Measurements from ENCODE around the gene OPRD1.

Gene OPRD1

GRCh38 chr1:28886731-28887418 lies 74.9 kb downstream of the OPRD1 start:
- DNase-seq, result peak; percentile 83

DNA sequence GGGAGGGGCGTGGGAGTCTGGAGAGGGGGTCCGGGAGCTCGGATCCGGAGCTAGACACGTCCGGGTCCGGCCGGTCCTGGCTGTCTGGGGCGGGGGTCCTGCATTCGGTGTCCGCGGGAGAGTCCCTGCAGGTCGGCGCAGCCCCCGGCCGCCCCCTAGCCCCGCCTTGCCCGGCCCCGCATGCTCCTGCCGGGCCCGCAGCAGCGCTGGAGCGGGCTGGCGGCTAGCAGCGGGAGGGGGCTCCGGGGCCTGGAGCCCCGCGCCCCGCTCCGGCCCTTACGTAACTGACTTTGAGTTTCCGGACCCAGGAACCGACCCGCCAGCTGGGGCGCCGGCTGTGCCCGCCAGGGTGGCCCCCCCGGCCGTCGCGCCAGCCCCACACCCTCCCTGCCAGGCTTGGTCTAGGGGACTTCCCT lies 75.5 kb downstream of the OPRD1 start:
- peak; percentile 39 for DNase-seq

DNA sequence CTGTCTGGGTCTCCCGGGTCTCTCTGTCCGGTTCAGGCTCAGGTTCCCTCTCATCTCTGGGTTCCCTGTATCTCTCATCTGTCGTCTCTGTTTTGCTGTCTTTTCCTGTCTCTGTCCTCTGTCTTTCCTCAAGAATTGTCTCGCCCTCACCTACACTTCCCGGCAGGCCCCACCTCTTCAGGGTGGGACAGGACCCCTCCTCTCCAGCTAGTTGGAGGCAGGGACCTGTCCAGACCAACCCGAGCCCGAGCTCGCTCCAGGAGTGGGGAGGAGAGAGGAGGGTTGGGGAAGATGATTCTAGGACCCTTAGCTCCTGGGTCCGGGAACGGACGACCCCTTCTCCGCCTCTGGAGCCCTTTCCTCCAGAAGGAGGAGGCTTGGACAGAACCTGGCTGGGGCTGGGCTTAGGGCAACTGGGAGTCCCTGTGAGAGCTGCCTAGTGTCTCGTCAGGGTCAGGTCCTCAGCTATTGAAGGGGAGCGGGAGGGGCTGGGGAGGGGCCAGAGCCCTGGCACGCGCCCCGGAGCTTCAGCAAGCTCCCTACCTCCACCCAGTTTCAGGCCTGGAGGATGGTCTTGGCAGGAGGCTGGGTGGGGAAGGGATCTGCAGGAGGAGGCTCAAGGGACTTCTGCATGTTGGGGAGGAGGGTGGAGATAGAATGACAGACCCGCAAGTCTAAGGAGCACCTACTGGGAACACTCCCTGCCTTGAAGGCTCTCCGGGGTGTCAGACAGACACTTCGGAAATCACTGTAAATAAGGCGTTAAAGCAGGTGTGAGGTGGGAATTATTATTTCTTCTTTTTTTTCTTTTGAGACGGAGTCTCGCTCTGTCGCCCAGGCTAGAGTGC lies 76.1 kb downstream of the OPRD1 start:
- DNase-seq, result no peak

GRCh38 chr1:28888915-28889314 lies 76.9 kb downstream of the OPRD1 start:
- no peak for DNase-seq

- DNase-seq, result no peak
Observed at GRCh38 chr1:28889357-28889756, 77.4 kb downstream of the OPRD1 start.

- no peak for DNase-seq
Observed at GRCh38 chr1:28890435-28890834, 78.5 kb downstream of the OPRD1 start.

- no peak for DNase-seq
Observed at GRCh38 chr1:28890836-28891235, 78.9 kb downstream of the OPRD1 start.

DNA sequence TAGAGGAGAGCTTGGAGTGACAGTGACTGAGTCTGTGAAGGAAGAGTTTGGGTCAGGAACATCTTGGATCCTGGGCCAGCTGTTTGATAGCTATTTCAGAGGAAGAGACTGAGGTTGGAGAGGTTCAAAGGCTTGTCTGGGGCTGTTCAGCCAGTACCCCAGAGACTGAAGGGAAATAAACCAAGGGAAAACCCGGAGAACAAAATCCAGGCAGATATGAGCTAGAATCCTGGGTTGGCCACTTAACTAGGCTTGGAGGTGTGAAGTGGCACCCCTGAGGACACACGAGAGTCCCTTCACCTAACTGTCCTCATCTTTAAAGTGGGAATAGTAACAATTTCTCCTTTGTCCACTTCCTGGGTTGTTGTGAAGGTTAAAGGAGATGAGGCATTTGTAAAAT lies 79.3 kb downstream of the OPRD1 start:
- no peak for DNase-seq

DNA sequence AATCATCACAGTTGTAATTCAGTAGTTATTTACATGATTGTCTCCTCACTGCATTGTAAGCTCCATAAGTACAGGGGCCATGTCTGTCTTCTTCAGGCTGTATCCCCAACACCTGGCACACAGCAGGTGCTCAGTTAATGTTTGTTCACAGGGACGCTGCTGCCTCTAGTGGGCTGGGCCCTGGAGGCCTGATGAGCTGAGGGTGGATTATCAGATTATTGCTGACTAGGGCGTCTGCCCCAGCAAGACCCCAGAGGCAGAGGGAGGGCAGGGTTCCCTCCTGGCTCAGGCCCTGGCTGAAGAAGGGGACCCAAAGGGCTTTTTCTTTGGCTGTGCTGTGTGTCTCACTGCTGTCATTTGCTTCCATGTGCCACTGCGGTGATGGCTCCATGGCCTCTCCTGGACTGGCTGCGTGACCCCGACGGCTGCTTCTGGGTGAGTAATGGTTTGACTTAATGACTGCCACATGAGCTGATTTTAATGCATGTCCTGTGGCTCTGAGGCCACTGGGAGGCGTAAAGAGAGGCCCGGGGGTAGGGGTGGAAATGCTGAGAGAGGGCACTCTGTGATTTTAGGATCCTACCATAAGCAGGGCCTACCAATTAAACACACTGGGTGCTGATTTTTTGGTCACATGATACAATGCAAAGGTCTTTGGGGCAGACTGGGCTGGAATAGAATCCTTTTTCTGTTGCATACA lies 81.6 kb downstream of the OPRD1 start:
- DNase-seq, result no peak

GRCh38 chr1:28894785-28895184 lies 82.8 kb downstream of the OPRD1 start:
- no peak for DNase-seq

DNA sequence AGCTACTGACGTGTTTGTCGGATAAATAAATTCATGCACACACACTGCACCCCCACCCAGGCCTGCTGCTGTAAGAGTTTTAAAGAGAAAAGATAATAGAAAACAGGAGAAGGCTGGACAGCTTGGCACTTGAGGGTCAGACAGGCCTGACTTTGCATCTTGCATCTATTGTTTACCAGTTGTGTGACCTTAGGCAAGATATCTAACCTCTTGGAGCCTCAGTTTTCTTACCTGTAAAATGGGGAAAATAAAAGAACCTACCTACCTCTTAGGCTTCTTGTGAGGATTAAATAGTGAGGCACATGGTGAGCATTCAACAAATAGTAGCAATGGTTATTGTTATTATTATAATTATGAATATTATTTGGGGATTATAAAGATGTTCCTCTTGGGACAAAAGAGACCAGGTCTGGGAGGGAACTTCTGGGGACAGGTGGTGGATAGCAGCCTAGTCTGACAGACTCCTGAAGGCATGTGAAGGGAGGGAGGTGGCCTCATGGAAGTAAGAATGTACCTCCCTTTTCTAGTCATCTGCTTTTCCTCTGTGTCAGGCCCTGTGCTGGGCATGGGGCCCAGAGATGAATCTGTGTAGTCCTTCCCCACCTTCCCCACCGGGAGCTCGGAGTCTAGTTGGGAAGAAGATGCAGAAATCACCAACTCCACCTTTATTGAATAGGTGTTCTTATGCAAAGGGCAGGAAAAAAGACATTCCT lies 84.1 kb downstream of the OPRD1 start:
- DNase-seq, result no peak

DNA sequence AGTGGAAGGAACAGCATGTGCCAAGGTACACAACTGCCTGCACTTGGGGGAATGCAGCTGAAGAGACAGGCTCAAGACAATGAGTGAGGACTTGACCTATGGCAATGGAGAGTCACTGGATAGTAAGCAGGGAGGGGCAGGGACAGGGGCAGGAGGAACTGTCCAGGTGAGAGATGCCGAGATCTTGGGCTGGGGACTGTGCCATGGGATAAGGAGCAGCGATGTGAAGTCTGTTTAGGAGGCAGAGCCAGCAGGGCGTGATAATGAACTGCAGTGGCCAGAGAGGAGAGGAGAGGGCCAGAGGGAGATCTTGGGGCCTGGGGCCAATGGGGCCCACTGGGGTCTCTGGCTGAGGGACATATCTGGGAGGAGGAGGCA lies 84.6 kb downstream of the OPRD1 start:
- DNase-seq, result no peak

DNA sequence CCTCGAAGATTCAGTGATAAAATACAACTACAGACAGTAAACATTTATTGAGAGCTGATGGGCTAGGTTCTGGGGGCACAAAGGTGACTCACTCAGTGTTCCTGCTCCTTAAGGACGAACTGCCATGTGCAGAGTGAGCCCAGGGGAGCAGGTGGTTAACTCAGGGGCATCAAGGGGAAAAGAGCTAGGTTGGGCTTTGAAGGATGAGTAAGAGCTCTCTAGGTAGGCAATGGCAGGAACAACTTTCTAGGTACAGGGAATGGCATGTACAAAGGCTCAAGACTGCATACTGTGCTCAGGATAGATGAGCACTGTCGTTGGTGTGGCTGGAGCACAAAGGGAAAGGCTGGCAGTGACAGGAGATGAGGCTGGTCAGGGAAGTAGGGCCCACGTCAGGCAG lies 85.8 kb downstream of the OPRD1 start:
- DNase-seq, result no peak

DNA sequence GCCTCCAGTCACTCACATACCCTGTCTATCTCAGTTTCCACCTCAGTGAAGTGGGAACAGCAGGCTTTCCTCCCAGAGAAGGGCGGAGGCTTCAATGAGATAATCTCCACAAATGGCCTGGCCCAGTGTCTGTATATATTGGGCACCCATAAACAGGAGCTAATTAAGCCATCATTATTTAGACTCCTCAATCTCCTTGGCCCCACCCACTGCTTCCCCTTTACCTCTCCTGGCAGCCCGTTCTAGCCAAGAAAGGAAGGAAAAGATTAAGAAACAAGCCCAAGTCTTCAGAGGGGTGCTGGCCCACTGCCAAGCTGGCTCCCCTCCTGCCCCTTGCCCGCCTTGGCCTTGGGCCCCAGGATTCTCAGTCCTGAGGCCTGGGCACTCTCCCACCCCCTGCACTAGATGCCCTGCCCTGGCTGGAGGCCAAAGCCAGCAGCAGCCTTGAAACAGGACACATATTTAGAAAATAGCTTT lies 86.5 kb downstream of the OPRD1 start:
- no peak for DNase-seq

DNA sequence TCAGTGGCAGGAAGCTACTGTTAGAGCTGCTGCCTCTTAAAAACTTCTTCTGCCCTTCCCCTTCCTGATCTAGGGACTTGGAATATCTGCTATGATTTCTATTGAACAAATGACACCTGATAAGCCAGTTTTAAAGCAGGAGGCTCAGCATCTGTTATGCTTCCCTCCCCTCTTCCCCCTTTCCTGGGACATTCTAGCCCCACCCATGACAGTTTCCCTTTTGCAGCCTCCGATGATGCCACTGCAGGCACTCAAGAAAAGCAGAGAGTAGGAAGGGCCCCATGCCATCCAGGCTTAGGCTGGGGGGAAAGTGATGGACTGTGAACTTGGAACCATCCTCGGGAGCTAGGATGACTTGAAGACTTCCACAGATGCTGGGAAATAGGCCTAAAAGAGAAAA lies 87.3 kb downstream of the OPRD1 start:
- DNase-seq, result no peak

GRCh38 chr1:28900562-28900961 lies 88.6 kb downstream of the OPRD1 start:
- DNase-seq, result no peak

DNA sequence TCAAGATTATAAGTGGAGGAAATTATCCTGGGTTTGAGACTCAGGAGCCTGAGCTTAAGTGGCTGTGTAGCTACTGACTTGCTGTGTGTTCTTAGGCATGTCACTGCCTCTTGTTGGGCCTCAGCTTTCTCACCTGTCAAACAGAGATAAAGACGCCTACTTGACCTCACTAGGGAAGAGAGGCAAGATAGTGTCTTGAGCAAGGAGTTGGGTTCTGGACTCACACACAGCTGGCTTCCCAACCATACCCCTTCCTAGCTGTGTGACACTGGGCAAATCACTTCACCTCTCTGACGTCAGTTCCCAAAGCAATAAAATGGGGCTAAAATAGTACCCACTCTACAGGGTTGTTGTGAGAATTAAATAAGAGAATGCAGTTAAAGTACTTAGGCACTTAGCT lies 90.8 kb downstream of the OPRD1 start:
- no peak for DNase-seq

- no peak for DNase-seq
Observed at GRCh38 chr1:28905921-28906666, 94.1 kb downstream of the OPRD1 start.

DNA sequence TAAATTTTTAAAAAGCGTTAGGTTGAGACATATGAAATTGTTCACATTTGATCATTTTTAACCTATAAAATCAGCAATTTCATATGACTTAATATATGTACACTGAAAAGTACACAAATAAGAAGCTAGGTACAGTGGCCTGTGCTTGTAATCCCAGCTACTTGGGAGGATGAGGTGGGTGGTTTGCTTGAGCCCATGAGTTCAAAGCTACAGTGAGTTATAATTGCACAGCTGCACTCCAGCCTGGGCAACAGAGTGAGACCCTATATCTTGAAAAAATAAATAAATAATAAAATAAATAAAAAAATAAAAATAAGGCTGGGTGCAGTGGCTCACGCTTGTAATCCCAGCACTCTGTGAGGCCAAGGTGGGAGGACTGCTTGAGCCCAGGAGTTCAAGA lies 97.2 kb downstream of the OPRD1 start:
- no peak for DNase-seq

DNA sequence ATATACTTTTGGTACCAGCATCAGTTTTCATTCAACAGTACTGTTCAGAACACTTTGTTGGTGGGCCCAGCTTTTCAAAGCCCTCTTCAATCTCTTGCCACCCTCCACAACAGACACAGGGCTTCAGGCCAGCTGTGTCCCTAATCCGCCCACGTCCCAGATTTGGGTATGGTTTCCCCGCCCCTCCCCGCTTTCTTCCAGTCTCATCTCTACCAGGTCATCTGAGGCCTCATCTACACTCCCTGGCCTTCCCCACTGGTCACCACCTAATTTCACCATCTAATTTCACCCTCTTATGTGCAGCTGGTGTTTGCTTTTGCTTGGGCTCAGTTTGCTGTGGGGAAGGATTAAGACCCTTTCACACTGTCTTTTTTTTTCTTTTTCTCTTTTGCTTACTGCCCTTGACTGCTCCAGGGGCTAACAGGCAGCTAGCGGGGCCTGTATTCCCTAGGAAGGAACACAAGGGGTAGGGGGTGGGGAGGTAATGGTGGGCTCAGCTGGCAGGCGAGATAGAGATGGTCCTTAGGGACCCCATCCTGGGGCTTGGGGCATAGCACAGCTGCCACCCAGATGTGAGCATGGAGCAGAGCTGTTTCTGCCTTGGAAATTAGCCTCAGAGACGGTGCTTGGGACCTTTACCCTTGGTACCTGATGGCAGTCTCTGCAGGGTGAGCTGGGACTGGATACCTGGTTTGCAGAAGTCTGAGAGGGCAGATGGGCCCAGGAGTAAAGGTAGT lies 98.6 kb downstream of the OPRD1 start:
- no peak for DNase-seq

GRCh38 chr1:28913786-28914227 lies 101.8 kb downstream of the OPRD1 start:
- DNase-seq, result no peak

Data from effector CD8-positive, alpha-beta T cell (primary cell).